GM18868 (cell line): ENCODE measurements around the gene NDFIP2.
"Not testable (repeated sequence)": the region's sequence is repeated elsewhere in the genome, so short reads cannot be mapped to it uniquely, and the experiment has no call there.

Source experiments
- ATAC-seq: cut with Tn5 transposase; IDR thresholded peaks from one replicate; pipeline ENCODE4 v1.9.1; 2021; ENCODE audit warnings: mild to moderate bottlenecking, moderate library complexity; ENCODE audit not compliant: unreplicated experiment

NDFIP2 gene

DNA sequence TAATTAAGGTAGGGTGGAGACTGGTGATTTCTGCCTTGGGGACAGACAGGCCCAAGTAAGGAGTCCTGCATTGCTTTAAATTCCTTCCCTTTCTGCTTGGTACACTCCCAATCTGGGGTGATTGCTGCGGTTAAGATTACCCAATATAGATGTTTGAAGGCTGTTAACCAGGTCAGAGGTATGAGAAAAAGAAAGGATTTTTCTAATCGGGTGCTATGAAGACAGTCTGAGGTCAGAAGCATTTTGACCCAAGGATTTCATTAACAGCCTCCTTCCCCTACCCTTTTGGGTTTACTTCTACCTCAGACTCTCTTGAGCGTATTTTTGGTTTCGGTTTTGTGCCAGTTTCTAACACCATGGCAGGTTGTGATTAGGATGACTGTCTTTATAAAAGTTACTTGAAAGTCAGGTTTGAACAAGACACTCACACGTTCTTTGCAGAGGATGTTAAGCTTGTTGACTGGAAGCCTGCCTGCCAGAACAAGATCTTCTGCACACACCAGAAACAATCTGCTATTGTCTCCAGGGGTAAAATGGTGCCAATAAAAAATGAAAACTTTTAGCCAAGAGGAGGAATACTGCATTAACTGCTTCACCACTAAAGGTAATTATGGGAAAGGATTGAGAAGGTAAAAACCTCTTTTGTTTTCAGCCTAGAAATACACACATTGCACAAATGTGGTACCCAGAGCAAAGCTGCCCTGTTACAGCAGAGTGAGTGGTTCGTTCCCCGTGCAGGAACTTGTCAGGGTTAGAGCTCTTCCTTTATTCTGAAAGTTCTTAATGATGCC, 108.8 kb downstream of the NDFIP2 start:
- peak; percentile 45 for ATAC-seq

DNA sequence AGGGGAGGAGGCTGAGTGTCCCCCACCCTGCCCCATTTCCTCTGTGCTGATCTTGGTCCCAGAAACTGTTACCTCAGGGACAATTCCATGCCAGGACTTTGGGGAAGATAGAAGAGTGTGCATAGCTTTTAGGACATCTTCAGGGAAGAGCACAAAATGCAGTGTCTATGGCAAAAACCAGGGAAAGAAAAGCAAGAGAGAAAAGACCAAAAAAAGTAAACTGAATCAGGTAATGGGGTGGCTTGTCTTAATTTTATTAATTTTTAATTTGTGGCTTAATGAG, 109.4 kb downstream of the NDFIP2 start:
- no peak for ATAC-seq

DNA sequence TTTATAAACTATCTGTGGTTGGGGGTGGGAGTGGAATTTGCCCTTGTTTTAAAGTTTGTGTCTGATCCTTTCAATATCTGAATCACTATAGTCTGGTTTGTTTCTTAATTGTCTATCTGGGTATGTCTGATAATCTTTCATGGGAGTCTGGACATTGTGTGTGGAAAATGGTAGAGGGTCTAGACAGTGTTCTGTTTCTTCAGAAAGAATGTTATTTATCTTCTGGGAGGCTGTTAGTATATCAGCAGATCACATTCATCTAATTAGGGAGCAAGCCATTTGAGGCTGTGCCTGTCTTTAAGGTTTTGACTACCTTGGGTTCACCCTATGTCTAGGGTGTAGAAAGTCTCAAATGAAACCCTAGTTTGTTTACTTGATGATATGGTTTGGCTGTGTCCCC, 110.5 kb downstream of the NDFIP2 start:
- ATAC-seq = no peak

DNA sequence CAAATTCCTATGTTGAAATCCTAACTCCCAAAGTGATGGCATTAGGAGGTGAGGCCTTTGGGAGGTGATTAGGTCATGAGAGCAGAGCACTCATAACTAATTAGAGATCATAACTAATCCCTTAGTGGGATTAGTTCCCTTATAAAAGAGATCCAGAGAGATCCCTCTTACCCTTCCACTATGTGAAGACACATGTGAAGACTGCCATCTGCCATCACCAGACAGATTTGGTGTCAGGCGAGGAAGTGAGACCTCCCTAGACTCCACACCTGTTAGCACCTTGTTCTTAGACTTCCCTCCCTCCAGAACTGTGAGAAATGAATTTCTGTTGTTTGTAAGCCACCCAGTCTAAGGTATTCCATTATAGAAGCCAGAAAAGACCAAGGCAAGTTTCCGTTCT, 112.2 kb downstream of the NDFIP2 start:
- no peak for ATAC-seq

GRCh38 chr13:79593641-79594275, 112.8 kb downstream of the NDFIP2 start:
- no peak for ATAC-seq

GRCh38 chr13:79600146-79600545, 119.2 kb downstream of the NDFIP2 start:
- ATAC-seq = not testable (repeated sequence)

DNA sequence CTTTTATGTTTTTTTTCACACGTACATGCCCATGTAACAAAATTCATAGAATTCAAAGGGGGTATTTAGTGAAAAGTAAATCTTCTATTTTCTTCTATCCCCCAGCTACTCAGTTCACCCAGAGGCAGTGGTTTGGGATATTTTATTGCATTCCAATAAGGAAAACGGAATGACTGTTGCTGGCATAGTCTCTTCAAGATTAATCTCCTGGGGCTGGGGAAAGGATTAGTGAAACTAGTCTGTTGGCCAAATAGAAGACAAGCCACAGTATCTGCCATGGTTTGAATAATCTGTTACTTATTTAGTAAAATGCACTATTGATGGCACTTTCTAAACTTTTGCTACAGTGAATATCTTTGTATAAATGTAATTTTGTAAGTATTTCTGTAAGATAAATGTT, 122.0 kb downstream of the NDFIP2 start:
- no peak for ATAC-seq

DNA sequence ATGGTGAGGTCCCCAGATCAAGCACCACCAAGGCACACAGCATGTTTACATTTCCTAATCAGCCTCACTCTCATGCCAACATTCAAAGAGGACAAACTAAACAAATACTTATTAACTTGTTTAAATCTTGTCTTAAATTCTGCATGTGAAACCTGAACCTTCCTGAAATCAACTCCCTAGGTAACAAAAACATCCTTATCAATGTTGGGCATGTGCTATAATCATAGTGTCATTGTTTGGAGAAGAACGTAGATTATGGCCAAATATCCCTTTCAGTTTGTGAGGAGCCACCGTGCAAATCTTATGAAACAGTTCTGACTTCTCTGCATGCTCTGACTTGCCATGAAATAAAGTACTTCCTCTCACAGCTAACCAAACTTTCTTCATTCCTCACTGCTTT, 123.8 kb downstream of the NDFIP2 start:
- ATAC-seq = peak; percentile 60
